ENCODE data around the gene CYP2D6. TPM values are rescaled to one million over a fixed set of nuclear protein-coding genes. Genes with fewer than 3 reads are reported as not detected.

Gene CYP2D6
- total and polyA plus RNA-seq, 2 of the 13 experiments (the other 11 are each of a cell fraction or from before 2014, with no cell fraction given): 1.0 to 3.7 TPM

- TF ChIP-seq SRSF1 (optimal IDR thresholded peaks at IDR 0.05; ENCODE audit: low read depth, low read length) (peak; percentile 13), HDAC1 (CRISPR knock-in tag; IDR thresholded peaks at IDR 0.05) (no peak), CREM (IDR thresholded peaks at IDR 0.05) (peak; percentile 33; the same call in 1 of the 2 replicates), CREM (CRISPR knock-in tag; IDR thresholded peaks at IDR 0.05) (no peak), BRF2 (CRISPR knock-in tag; IDR thresholded peaks at IDR 0.05) (no peak), KAT2B (IDR thresholded peaks at IDR 0.05; ENCODE audit: borderline replicate concordance, low read depth, low read length) (no peak), ZNF670 (CRISPR knock-in tag; IDR thresholded peaks at IDR 0.05; ENCODE audit: borderline replicate concordance) (0 out of 2 replicates have a peak, but pooled peaks have one; percentile 20), ZMYM3 (CRISPR knock-in tag; IDR thresholded peaks at IDR 0.05) (no peak), HNF4A (CRISPR knock-in tag; IDR thresholded peaks at IDR 0.05) (peak; percentile 30; the same call in 1 of the 2 replicates), ZC3H4 (CRISPR knock-in tag; IDR thresholded peaks at IDR 0.05; ENCODE audit: borderline replicate concordance) (peak; percentile 31; the same call in 1 of the 2 replicates), ZNF790 (CRISPR knock-in tag; IDR thresholded peaks at IDR 0.05; ENCODE audit: borderline replicate concordance) (no peak), PRDM10 (CRISPR knock-in tag; IDR thresholded peaks at IDR 0.05; ENCODE audit: low read depth) (no peak), CCDC6 (CRISPR knock-in tag; IDR thresholded peaks at IDR 0.05) (0 out of 2 replicates have a peak, but pooled peaks have one; percentile 17), ZNF687 (CRISPR knock-in tag; IDR thresholded peaks at IDR 0.05) (no peak), ZNF788 (CRISPR knock-in tag; IDR thresholded peaks at IDR 0.05; ENCODE audit: borderline replicate concordance) (0 out of 2 replicates have a peak, but pooled peaks have one; percentile 1)
Observed at GRCh38 chr22:42078469-42079318, 51.9 kb downstream of the CYP2D6 start (continued).

All from HepG2 (cell line).